ENCODE results near the gene CASP10. TPM values are rescaled to one million over a fixed set of nuclear protein-coding genes. Genes with fewer than 3 reads are reported as not detected.

Gene CASP10
- polyA plus RNA-seq, 4 donors = 11.6 to 21.7 (median 16.4) TPM

GRCh38 chr2:201248288-201248844 lies 65.4 kb downstream of the CASP10 start:
- no peaks in the 10 kb centered on the region for H3K9me3 ChIP-seq (ENCODE audit: control insufficient read depth in 2 of 2, insufficient read depth in 1 of 2, low read depth in 1 of 2, low read length in 1 of 2)
- peaks cover 0 to 3% (median 2%) of the 10 kb centered on the region in 3 donors for H3K36me3 ChIP-seq (ENCODE audit: control insufficient read depth in 3 of 3, insufficient read depth in 2 of 3, low read depth in 1 of 3, low read length in 3 of 3)
- no peak overlapping the region for H3K27ac ChIP-seq (ENCODE audit: low read depth in 1 of 3, low read length in 2 of 3)
- no peaks in the 10 kb centered on the region for H3K27me3 ChIP-seq (ENCODE audit: control insufficient read depth in 3 of 3, insufficient read depth in 3 of 3, low read length in 3 of 3)
- no peak overlapping the region for H3K4me3 ChIP-seq (ENCODE audit: low read depth in 1 of 3, low read length in 3 of 3)
- H3K4me1 ChIP-seq (ENCODE audit: control insufficient read depth in 3 of 3, insufficient read depth in 2 of 3, low read depth in 1 of 3, low read length in 2 of 3) = no peaks in the 10 kb centered on the region
- no peak for FAIRE-seq
- DNase-seq = no peak
- 84 to 94% (median 89%) methylated on average over 6 of the region's 6 CpGs for WGBS, 3 donors

DNA sequence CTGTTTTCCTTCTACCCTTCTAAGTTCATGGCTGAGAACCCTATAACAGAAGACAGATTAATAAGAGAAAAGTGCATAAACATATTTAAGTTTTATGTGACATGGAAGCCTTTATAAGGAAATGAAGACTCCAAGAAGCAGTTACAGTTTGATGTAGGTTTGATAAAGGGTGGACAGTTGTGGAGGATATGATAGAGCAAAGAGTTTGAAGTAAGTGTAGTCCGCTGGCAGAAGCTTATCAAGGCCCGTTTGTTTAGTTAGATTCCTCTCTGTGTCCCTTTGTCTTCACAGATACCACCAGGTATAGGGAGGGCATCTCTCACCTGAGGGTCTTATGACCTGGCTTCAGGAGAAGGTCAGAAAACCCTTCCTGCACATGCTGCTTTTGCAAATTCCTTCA lies 66.9 kb downstream of the CASP10 start:
- Histone ChIP-seq H3K36me3 (ENCODE audit: control insufficient read depth in 3 of 3, insufficient read depth in 2 of 3, low read depth in 1 of 3, low read length in 3 of 3) (peaks cover 0 to 3% (median 0%) of the 10 kb centered on the region in 3 donors), H3K9me3 (ENCODE audit: control insufficient read depth in 2 of 2, insufficient read depth in 1 of 2, low read depth in 1 of 2, low read length in 1 of 2) (no peaks in the 10 kb centered on the region), H3K4me1 (ENCODE audit: control insufficient read depth in 3 of 3, insufficient read depth in 2 of 3, low read depth in 1 of 3, low read length in 2 of 3) (peaks cover 0 to 9% (median 2%) of the 10 kb centered on the region in 3 donors), H3K27ac (ENCODE audit: low read depth in 1 of 3, low read length in 2 of 3) (no peak overlapping the region), H3K27me3 (ENCODE audit: control insufficient read depth in 3 of 3, insufficient read depth in 3 of 3, low read length in 3 of 3) (no peaks in the 10 kb centered on the region), H3K4me3 (ENCODE audit: low read depth in 1 of 3, low read length in 3 of 3) (no peak overlapping the region)
- 84 to 97% (median 91%) methylated on average over 2 of the region's 2 CpGs for WGBS, 3 donors
- DNase-seq (no peak), FAIRE-seq (no peak)

GRCh38 chr2:201250741-201251140 lies 67.8 kb downstream of the CASP10 start:
- WGBS, 3 donors = 92 to 94% (median 92%) methylated on average over 4 of the region's 4 CpGs

DNA sequence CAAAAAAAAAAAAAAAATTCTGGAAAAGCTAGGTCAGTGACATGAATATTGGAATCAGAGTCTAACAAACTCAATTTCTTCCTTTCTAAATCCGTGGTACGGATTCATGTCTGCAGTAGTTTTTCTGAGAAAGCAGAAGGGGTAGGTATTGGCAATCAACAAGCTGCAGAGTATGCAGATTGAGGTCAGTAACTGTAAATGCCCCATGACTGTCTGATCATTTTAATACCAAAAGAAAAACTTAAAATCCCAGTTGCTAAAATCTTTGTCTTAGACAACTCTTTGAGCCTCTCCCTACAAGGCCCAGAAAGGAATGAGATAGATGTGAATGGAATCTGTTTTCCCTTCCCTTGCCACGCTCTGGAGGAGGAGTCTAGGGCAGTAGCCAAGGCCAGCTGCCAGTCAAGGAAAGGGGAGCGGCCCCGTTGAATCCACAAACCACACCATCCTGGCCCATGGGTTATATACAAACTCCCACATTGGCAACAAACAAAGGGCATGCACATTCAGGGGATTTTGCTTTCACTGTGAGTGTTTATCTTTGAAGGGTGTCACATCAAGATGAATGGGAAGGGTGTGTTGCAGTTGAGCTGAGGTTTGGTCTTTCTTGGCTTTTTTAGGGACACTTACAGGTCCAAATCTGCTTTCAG lies 71.3 kb downstream of the CASP10 start:
- FAIRE-seq (no peak), DNase-seq (peak; percentile 30 to 35)
- 35 to 57% (median 49%) methylated on average over 4 to 5 of the region's 5 CpGs for WGBS, 3 donors
- peak overlapping the region in 1 of 3 donors; percentile 53 for H3K27ac ChIP-seq (ENCODE audit: low read depth in 1 of 3, low read length in 2 of 3)
- peaks cover 1 to 9% (median 3%) of the 10 kb centered on the region in 3 donors for H3K4me1 ChIP-seq (ENCODE audit: control insufficient read depth in 3 of 3, insufficient read depth in 2 of 3, low read depth in 1 of 3, low read length in 2 of 3)
- no peaks in the 10 kb centered on the region for H3K36me3 ChIP-seq (ENCODE audit: control insufficient read depth in 3 of 3, insufficient read depth in 2 of 3, low read depth in 1 of 3, low read length in 3 of 3)
- H3K27me3 ChIP-seq (ENCODE audit: control insufficient read depth in 3 of 3, insufficient read depth in 3 of 3, low read length in 3 of 3) = no peaks in the 10 kb centered on the region
- no peak overlapping the region for H3K4me3 ChIP-seq (ENCODE audit: low read depth in 1 of 3, low read length in 3 of 3)
- H3K9me3 ChIP-seq (ENCODE audit: control insufficient read depth in 2 of 2, insufficient read depth in 1 of 2, low read depth in 1 of 2, low read length in 1 of 2) = no peaks in the 10 kb centered on the region

More at GRCh38 chr2:201250741-201251140, 67.8 kb downstream of the CASP10 start:
- Histone ChIP-seq H3K9me3 (ENCODE audit: control insufficient read depth in 2 of 2, insufficient read depth in 1 of 2, low read depth in 1 of 2, low read length in 1 of 2) (no peaks in the 10 kb centered on the region), H3K4me1 (ENCODE audit: control insufficient read depth in 3 of 3, insufficient read depth in 2 of 3, low read depth in 1 of 3, low read length in 2 of 3) (peaks cover 0 to 9% (median 2%) of the 10 kb centered on the region in 3 donors), H3K4me3 (ENCODE audit: low read depth in 1 of 3, low read length in 3 of 3) (no peak overlapping the region), H3K36me3 (ENCODE audit: control insufficient read depth in 3 of 3, insufficient read depth in 2 of 3, low read depth in 1 of 3, low read length in 3 of 3) (no peaks in the 10 kb centered on the region), H3K27ac (ENCODE audit: low read depth in 1 of 3, low read length in 2 of 3) (no peak overlapping the region), H3K27me3 (ENCODE audit: control insufficient read depth in 3 of 3, insufficient read depth in 3 of 3, low read length in 3 of 3) (no peaks in the 10 kb centered on the region)
- no peak for DNase-seq
- no peak for FAIRE-seq

- peak overlapping the region in 1 of 3 donors; percentile 42 for H3K27ac ChIP-seq (ENCODE audit: low read depth in 1 of 3, low read length in 2 of 3)
- H3K4me3 ChIP-seq (ENCODE audit: low read depth in 1 of 3, low read length in 3 of 3) = no peak overlapping the region
- DNase-seq = no peak
- peaks cover 0 to 5% (median 0%) of the 10 kb centered on the region in 3 donors for H3K36me3 ChIP-seq (ENCODE audit: control insufficient read depth in 3 of 3, insufficient read depth in 2 of 3, low read depth in 1 of 3, low read length in 3 of 3)
- peaks cover 6 to 21% (median 6%) of the 10 kb centered on the region in 3 donors for H3K4me1 ChIP-seq (ENCODE audit: control insufficient read depth in 3 of 3, insufficient read depth in 2 of 3, low read depth in 1 of 3, low read length in 2 of 3)
- H3K27me3 ChIP-seq (ENCODE audit: control insufficient read depth in 3 of 3, insufficient read depth in 3 of 3, low read length in 3 of 3) = no peaks in the 10 kb centered on the region
- no peak for FAIRE-seq
- H3K9me3 ChIP-seq (ENCODE audit: control insufficient read depth in 2 of 2, insufficient read depth in 1 of 2, low read depth in 1 of 2, low read length in 1 of 2) = no peaks in the 10 kb centered on the region
- 95 to 100% (median 97%) methylated on average over 3 of the region's 3 CpGs for WGBS, 3 donors
Measured at GRCh38 chr2:201255408-201256033, 72.6 kb downstream of the CASP10 start.

DNA sequence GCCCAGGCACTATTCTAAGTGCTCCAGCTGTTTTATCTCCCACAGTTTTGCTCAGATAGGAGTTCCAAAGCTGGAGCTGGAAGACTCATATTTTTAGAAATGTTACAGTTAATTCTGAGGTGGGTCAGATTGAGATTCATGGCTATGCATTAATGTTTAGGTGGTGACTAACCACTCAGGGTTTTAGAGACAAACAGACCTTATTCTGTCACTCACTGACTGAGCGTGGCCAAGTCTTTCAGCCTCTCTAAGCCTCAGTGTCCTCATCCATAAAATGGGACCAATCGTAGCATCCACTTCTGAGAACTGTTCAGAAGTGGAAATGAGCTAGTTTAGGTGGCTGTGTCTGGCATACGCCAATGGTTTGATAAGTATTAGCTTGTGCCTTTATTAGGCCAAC lies 73.1 kb downstream of the CASP10 start:
- no peak for FAIRE-seq
- peaks cover 0 to 6% (median 0%) of the 10 kb centered on the region in 3 donors for H3K36me3 ChIP-seq (ENCODE audit: control insufficient read depth in 3 of 3, insufficient read depth in 2 of 3, low read depth in 1 of 3, low read length in 3 of 3)
- peak overlapping the region in 1 of 3 donors; percentile 42 for H3K27ac ChIP-seq (ENCODE audit: low read depth in 1 of 3, low read length in 2 of 3)
- WGBS, 3 donors = 86 to 97% (median 97%) methylated on average over 3 of the region's 3 CpGs
- no peaks in the 10 kb centered on the region for H3K9me3 ChIP-seq (ENCODE audit: control insufficient read depth in 2 of 2, insufficient read depth in 1 of 2, low read depth in 1 of 2, low read length in 1 of 2)
- peaks cover 6 to 23% (median 9%) of the 10 kb centered on the region in 3 donors for H3K4me1 ChIP-seq (ENCODE audit: control insufficient read depth in 3 of 3, insufficient read depth in 2 of 3, low read depth in 1 of 3, low read length in 2 of 3)
- DNase-seq = no peak
- H3K4me3 ChIP-seq (ENCODE audit: low read depth in 1 of 3, low read length in 3 of 3) = no peak overlapping the region
- H3K27me3 ChIP-seq (ENCODE audit: control insufficient read depth in 3 of 3, insufficient read depth in 3 of 3, low read length in 3 of 3) = no peaks in the 10 kb centered on the region

DNA sequence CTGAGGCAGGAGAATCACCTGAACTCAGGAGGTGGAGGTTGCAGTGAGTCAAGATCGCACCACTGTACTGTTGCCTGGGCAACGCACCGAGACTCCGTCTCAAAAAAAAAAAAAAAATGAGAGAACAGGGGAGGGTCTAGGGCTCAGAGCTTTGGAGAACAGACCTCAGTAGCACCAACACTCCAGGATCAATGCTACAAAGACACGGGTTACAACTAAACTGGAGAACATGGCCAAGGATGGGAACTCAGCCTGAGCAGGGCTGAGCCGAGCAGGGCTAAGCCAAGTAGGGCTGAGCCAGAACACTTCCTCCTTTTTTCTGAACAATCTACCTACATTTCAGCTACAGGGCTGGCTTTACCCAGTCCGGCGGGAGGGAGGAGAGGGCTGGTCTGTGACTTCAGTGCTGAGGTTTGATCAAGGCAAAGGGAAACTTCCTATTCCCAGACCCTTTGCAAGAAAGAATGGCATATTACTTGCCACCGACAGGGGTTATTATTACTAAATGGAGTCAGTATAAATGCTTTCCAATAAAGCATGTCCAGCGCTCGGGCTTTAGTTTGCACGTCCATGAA lies 74.5 kb downstream of the CASP10 start:
- no peaks in the 10 kb centered on the region for H3K9me3 ChIP-seq (ENCODE audit: control insufficient read depth in 2 of 2, insufficient read depth in 1 of 2, low read depth in 1 of 2, low read length in 1 of 2)
- no peak for FAIRE-seq
- H3K4me1 ChIP-seq (ENCODE audit: control insufficient read depth in 3 of 3, insufficient read depth in 2 of 3, low read depth in 1 of 3, low read length in 2 of 3) = peaks cover 7 to 23% (median 9%) of the 10 kb centered on the region in 3 donors
- no peaks in the 10 kb centered on the region for H3K27me3 ChIP-seq (ENCODE audit: control insufficient read depth in 3 of 3, insufficient read depth in 3 of 3, low read length in 3 of 3)
- no peak for DNase-seq
- H3K36me3 ChIP-seq (ENCODE audit: control insufficient read depth in 3 of 3, insufficient read depth in 2 of 3, low read depth in 1 of 3, low read length in 3 of 3) = peaks cover 0 to 9% (median 0%) of the 10 kb centered on the region in 3 donors
- peak overlapping the region; percentile 17 to 67 (median 48) for H3K4me3 ChIP-seq (ENCODE audit: low read depth in 1 of 3, low read length in 3 of 3)
- 1 to 16% (median 10%) methylated on average over 12 of the region's 12 CpGs for WGBS, 3 donors
- H3K27ac ChIP-seq (ENCODE audit: low read depth in 1 of 3, low read length in 2 of 3) = peak overlapping the region; percentile 65 to 96 (median 94)

- H3K4me1 ChIP-seq (ENCODE audit: control insufficient read depth in 3 of 3, insufficient read depth in 2 of 3, low read depth in 1 of 3, low read length in 2 of 3) = peaks cover 7 to 23% (median 9%) of the 10 kb centered on the region in 3 donors
Measured at GRCh38 chr2:201257956-201258665, 75.2 kb downstream of the CASP10 start.

More at GRCh38 chr2:201257956-201258665, 75.2 kb downstream of the CASP10 start:
- peak overlapping the region; percentile 65 to 96 (median 94) for H3K27ac ChIP-seq (ENCODE audit: low read depth in 1 of 3, low read length in 2 of 3)
- peak overlapping the region; percentile 48 to 67 (median 52) for H3K4me3 ChIP-seq (ENCODE audit: low read depth in 1 of 3, low read length in 3 of 3)
- 0 to 2% (median 0%) methylated on average over 10 of the region's 10 CpGs for WGBS, 3 donors
- H3K9me3 ChIP-seq (ENCODE audit: control insufficient read depth in 2 of 2, insufficient read depth in 1 of 2, low read depth in 1 of 2, low read length in 1 of 2) = no peaks in the 10 kb centered on the region
- H3K27me3 ChIP-seq (ENCODE audit: control insufficient read depth in 3 of 3, insufficient read depth in 3 of 3, low read length in 3 of 3) = no peaks in the 10 kb centered on the region
- DNase-seq (peak; percentile 88 to 91), FAIRE-seq (no peak)
- peaks cover 0 to 9% (median 0%) of the 10 kb centered on the region in 3 donors for H3K36me3 ChIP-seq (ENCODE audit: control insufficient read depth in 3 of 3, insufficient read depth in 2 of 3, low read depth in 1 of 3, low read length in 3 of 3)

Data from small intestine (tissue), 7 donors.